Gastrocnemius medialis (tissue), 4 donors: Measurements from ENCODE around the gene LMO1. TPM values are rescaled to one million over a fixed set of nuclear protein-coding genes. Genes with fewer than 3 reads are reported as not detected.

ENCODE experiments used
- ATAC-seq, 2 donors: fragments of 150-250 bp; one replicate each; pipeline ENCODE4 v1.9.1; 2016
- DNase-seq, 2 donors: peaks; one replicate each; pipeline ENCODE4 v3.0.0-alpha.2; 2019
- H3K27ac ChIP-seq, 4 donors: fragments of 200-600 bp; sonication (generic); 1 replicate in 1 of 4; 2 replicates in 3 of 4; pipeline ENCODE4 v1.5.1; 2016 to 2018; ENCODE audit warnings: mild to moderate bottlenecking in 2 of 4, moderate library complexity in 1 of 4
- H3K27me3 ChIP-seq, 3 donors: fragments of 200-600 bp; sonication (generic) in 2 of 3; 1 replicate in 1 of 3; 2 replicates in 2 of 3; pipeline versions ENCODE4 v1.5.1 to v1.6.0; 2016 to 2019; ENCODE audit warnings: mild to moderate bottlenecking in 1 of 3, moderate library complexity in 1 of 3
- H3K36me3 ChIP-seq, 2 donors: fragments of 200-600 bp; sonication (generic) in 1 of 2; one replicate each; pipeline ENCODE4 v1.5.1; 2017 to 2018
- H3K4me1 ChIP-seq, 2 donors: fragments of 200-600 bp; sonication (generic) in 1 of 2; one replicate each; pipeline ENCODE4 v1.5.1; 2016 to 2017; ENCODE audit warnings: mild to moderate bottlenecking in 2 of 2
- H3K4me3 ChIP-seq, 4 donors: fragments of 200-600 bp; sonication (generic) in 3 of 4; 1 replicate in 1 of 4; 2 replicates in 3 of 4; pipeline ENCODE4 v1.5.1; 2016 to 2019; ENCODE audit warnings: mild to moderate bottlenecking in 2 of 4
- H3K9me3 ChIP-seq, 3 donors: fragments of 200-600 bp; sonication (generic) in 2 of 3; 1 replicate in 1 of 3; 2 replicates in 2 of 3; pipeline ENCODE4 v1.5.1; 2016 to 2019
- CTCF ChIP-seq, 5 experiments: fragments of 450-650 bp in 3 of 5; fragments of 200-600 bp in 2 of 5; sonication (generic) in 2 of 5; IDR thresholded peaks in 4 of 5; conservative IDR thresholded peaks in 1 of 5; 1 replicate in 4 of 5; 2 replicates in 1 of 5; pipeline ENCODE4 v1.5.1; 2016 to 2019; ENCODE audit warnings: antibody characterized with exemption in 5 of 5, mild to moderate bottlenecking in 3 of 5, moderate library complexity in 3 of 5
- POLR2A ChIP-seq, 2 donors: fragments of 450-650 bp; IDR thresholded peaks; one replicate each; pipeline ENCODE4 v1.6.1; 2017; ENCODE audit warnings: antibody characterized with exemption in 2 of 2, mild to moderate bottlenecking in 2 of 2, moderate library complexity in 2 of 2
- in situ Hi-C, 4 donors: fragments of 200-750 bp; cut with MboI; loops; one replicate each; pipeline versions ENCODE4 v1.15.0 to v1.8.0; 2017; ENCODE audit warnings: low sequenced_read_pairs in 4 of 4
- intact Hi-C: fragments of 100-400 bp; cut with DNase I; formaldehyde crosslinking; loops from one replicate; pipeline ENCODE4 v1.15.1; 2023; ENCODE audit warnings: low total_unique reads
- total RNA-seq, 4 donors: library from RNA; depleted of rRNA; stranded (reverse); fragments of >200 nt; gene quantifications; one replicate each; pipeline versions ENCODE4 v1.1.0 to v1.2.3, GENCODE V29; 2016

The LMO1 gene
- total RNA-seq, 4 donors from 2014 or later, result 2.2 to 7.0 (median 2.5) TPM

- in situ Hi-C loops (loop anchor here in 1 of 4 donors (5.0 kb wide), 1 partner anchor 34 kb away; no protein-coding TSS in a partner anchor), intact Hi-C loops (loop anchor here (10.0 kb wide), 1 partner anchor 554 kb away; a partner anchor contains a TSS)
- Histone ChIP-seq H3K36me3 (no peaks in the 10 kb centered on the region), H3K27me3 (peaks cover 3 to 14% (median 8%) of the 10 kb centered on the region in 3 donors), H3K9me3 (no peaks in the 10 kb centered on the region), H3K4me3 (no peak overlapping the region), H3K27ac (no peak overlapping the region), H3K4me1 (peaks cover 39 to 40% of the 10 kb centered on the region in 2 donors)
- DNase-seq (peak in 1 of 2 donors; percentile 6), ATAC-seq (no peak)
- TF ChIP-seq POLR2A (IDR thresholded peaks at IDR 0.05), result no peak
- TF ChIP-seq CTCF (IDR thresholded peaks at IDR 0.05 in 4 of 5, conservative IDR thresholded peaks at IDR 0.05 in 1 of 5), result no peak
These were observed 2.4 kb downstream of the LMO1 start for GRCh38 chr11:8261291-8261690.

GRCh38 chr11:8260202-8260966 is 3.3 kb downstream of the LMO1 start:
- Histone ChIP-seq H3K4me1 (peaks cover 39 to 40% of the 10 kb centered on the region in 2 donors), H3K4me3 (no peak overlapping the region), H3K36me3 (no peaks in the 10 kb centered on the region), H3K27ac (peak overlapping the region; percentile 86 to 94 (median 90)), H3K9me3 (no peaks in the 10 kb centered on the region), H3K27me3 (peaks cover 0 to 5% (median 0%) of the 10 kb centered on the region in 3 donors)
- DNase-seq, result peak in 1 of 2 donors; percentile 10
- intact Hi-C loops (loop anchor here (10.0 kb wide), 1 partner anchor 554 kb away; a partner anchor contains a TSS), in situ Hi-C loops (loop anchor here in 1 of 4 donors (5.0 kb wide), 1 partner anchor 33 kb away; no protein-coding TSS in a partner anchor)
- no peak for ATAC-seq
- TF ChIP-seq CTCF (IDR thresholded peaks at IDR 0.05 in 4 of 5, conservative IDR thresholded peaks at IDR 0.05 in 1 of 5) (no peak), POLR2A (IDR thresholded peaks at IDR 0.05) (no peak)

- peak in 1 of 2 donors; percentile 14 for DNase-seq
- peaks cover 39 to 40% of the 10 kb centered on the region in 2 donors for H3K4me1 ChIP-seq
- no peak for ATAC-seq
- H3K4me3 ChIP-seq, result peak overlapping the region in 1 of 4 donors; percentile 36
- peak overlapping the region; percentile 86 to 94 (median 90) for H3K27ac ChIP-seq
- H3K36me3 ChIP-seq, result no peaks in the 10 kb centered on the region
- no peaks in the 10 kb centered on the region for H3K9me3 ChIP-seq
- no peaks in the 10 kb centered on the region for H3K27me3 ChIP-seq
- TF ChIP-seq CTCF (IDR thresholded peaks at IDR 0.05 in 4 of 5, conservative IDR thresholded peaks at IDR 0.05 in 1 of 5) (no peak), POLR2A (IDR thresholded peaks at IDR 0.05) (no peak)
- in situ Hi-C loops (no loop called here), intact Hi-C loops (loop anchor here (10.0 kb wide), 1 partner anchor 705 kb away; the partner anchor contains the start of gene TMEM9B)
These were observed 4.2 kb downstream of the LMO1 start for GRCh38 chr11:8259306-8259959.

- H3K4me3 ChIP-seq, result peak overlapping the region; percentile 16 to 51 (median 34)
These were observed 4.9 kb downstream of the LMO1 start for GRCh38 chr11:8258784-8259183.

More at GRCh38 chr11:8258784-8259183, 4.9 kb downstream of the LMO1 start:
- DNase-seq (peak; percentile 58 to 61), ATAC-seq (peak; percentile 50 to 64)
- no peaks in the 10 kb centered on the region for H3K9me3 ChIP-seq
- H3K27me3 ChIP-seq, result no peaks in the 10 kb centered on the region
- TF ChIP-seq POLR2A (IDR thresholded peaks at IDR 0.05) (peak in 1 of 2 donors; percentile 5), CTCF (IDR thresholded peaks at IDR 0.05 in 4 of 5, conservative IDR thresholded peaks at IDR 0.05 in 1 of 5) (no peak)
- peak overlapping the region; percentile 86 to 94 (median 90) for H3K27ac ChIP-seq
- no peaks in the 10 kb centered on the region for H3K36me3 ChIP-seq
- peaks cover 36 to 40% of the 10 kb centered on the region in 2 donors for H3K4me1 ChIP-seq
- in situ Hi-C loops (no loop called here), intact Hi-C loops (loop anchor here (10.0 kb wide), 1 partner anchor 706 kb away; the partner anchor contains the start of gene TMEM9B)
